Transverse colon (tissue), 4 donors: ENCODE results near the gene OAF.

Experiments
- CTCF ChIP-seq, 5 experiments: fragments of 200-600 bp in 3 of 5; fragments of 450-650 bp in 2 of 5; sonication (generic) in 3 of 5; IDR thresholded peaks; 1 replicate in 2 of 5; 2 replicates in 3 of 5; pipeline ENCODE4 v1.5.1; 2016 to 2017; ENCODE audit warnings: antibody characterized with exemption in 5 of 5, inconsistent platforms in 3 of 5, mild to moderate bottlenecking in 2 of 5, moderate library complexity in 1 of 5
- EP300 ChIP-seq: sonication (generic); formaldehyde crosslinking; IDR thresholded peaks from one replicate; pipeline ENCODE4 v1.6.1; 2017; ENCODE audit warnings: antibody characterized with exemption, low read depth
- POLR2A ChIP-seq: fragments of 450-650 bp; IDR thresholded peaks from one replicate; pipeline ENCODE4 v1.6.1; 2016; ENCODE audit warnings: antibody characterized with exemption, mild to moderate bottlenecking, moderate library complexity
- POLR2AphosphoS5 ChIP-seq, 3 donors: sonication (generic); formaldehyde crosslinking; IDR thresholded peaks; one replicate each; pipeline ENCODE4 v1.6.1; 2016; ENCODE audit warnings: antibody characterized with exemption in 3 of 3

GRCh38 chr11:120224972-120225909 is 14.4 kb downstream of the OAF start:
- TF ChIP-seq POLR2AphosphoS5 (IDR thresholded peaks at IDR 0.05): no peak
- TF ChIP-seq CTCF (IDR thresholded peaks at IDR 0.05): no peak
- no peak for TF ChIP-seq POLR2A
- TF ChIP-seq EP300: no peak
